ENCODE data around the gene TTF2.

Gene TTF2

DNA sequence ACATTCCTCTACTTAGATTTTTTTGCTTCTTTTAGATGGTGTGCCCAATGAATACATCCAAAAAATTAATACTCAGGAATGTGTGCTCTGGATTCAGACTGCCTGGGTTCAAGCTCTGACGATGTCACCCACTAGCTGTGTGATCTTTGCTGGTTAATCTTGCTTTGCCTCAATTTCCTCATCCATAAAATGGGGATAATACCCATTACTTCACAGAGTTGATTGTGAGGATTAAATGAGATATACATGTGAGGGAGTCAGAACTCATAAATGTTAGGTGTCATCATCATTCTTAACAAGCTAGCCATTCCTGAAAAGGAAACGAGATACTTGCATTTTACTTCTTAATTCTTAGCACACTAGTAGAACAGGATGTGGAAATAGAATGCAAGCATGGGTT, 12.9 kb upstream of the TTF2 start:
- no peak for DNase-seq

DNA sequence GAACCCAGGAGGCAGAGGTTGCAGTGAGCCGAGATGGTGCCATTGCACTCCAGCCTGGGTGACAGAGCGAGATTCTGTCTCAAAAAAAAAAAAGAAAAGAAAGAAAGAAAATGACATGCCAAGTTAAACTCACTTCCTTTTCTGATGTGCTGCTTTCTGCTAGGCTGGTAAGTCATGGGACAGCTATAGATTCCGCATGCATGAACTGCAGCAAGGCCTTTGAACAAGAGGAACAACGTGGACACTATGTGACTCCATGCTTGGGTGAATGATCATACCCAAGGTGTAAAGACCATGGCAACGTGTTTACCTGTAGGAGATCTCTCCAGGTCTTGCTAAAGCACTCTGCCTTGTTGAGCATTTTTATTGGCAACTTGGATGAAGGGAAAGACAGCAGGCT, 10.3 kb upstream of the TTF2 start:
- no peak for DNase-seq

DNA sequence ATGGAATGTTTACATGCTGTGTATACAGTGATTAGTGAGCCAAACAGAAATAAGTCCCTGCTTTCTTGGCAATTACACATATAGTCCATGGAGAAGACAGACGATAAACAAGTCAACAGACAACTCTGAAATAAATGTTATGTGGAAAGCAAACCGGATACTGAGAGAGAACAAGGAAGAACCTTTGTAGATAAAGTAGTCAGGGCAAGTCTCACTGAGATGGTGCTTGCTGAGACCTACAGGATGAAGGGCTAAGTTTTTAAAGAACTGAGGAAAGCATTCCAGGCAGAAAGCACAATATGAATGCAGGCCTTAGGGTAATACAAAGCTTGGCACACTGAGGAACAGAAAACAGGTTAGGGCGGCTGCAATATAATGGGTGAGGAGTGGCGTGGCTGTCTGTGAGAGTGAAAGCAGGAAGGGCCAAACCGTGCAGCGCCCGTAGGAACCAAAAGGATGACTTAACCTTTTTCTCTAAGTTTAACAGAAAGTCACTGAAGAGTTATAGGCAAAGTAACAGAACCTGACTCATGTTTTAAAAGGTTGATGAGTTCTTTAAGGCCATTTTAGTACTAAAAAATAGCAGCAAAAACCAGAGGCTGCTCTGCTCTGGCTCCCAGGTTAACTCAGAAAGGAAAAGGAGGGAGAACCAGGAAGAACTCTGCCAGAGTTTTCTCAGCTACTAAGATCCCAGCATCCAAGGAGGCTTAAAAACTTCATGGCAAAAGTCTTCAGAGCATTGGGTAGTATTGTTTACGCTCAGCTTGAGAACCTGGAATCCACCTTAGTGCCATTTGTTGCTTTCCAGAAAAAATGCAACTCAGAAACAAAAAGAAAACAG, 8.7 kb upstream of the TTF2 start:
- no peak for DNase-seq

- DNase-seq = no peak
Observed at GRCh38 chr1:117054068-117054467, 6.1 kb upstream of the TTF2 start.

GRCh38 chr1:117058810-117059209, 1.3 kb upstream of the TTF2 start:
- peak; percentile 24 for DNase-seq

- peak; percentile 81 for DNase-seq
Observed at GRCh38 chr1:117059334-117059677, 820 bp upstream of the TTF2 start.

GRCh38 chr1:117060441-117061317, 553 bp downstream of the TTF2 start:
- DNase-seq = no peak

DNA sequence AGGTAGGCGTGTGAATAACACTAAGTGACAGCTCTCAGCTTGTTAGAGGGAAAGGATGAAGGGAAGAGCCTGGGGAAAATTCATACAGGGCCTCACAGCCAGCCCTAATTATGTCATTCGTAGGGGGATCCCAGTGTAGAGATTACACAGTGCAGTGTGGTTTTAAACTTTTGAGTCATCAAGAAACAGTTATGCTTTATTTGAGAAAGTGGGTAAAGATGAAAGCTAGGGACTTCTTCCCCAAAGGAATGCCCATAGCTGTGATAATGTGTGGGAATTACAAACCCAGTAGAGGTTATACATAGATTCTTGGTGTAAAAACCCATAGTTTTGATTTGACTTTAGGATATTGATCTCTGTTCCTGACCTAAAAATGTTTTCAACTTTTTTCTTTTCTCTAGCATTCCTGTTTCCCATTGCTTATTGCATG, 1.9 kb downstream of the TTF2 start:
- no peak for DNase-seq

GRCh38 chr1:117066367-117066766, 6.2 kb downstream of the TTF2 start:
- DNase-seq = no peak

DNA sequence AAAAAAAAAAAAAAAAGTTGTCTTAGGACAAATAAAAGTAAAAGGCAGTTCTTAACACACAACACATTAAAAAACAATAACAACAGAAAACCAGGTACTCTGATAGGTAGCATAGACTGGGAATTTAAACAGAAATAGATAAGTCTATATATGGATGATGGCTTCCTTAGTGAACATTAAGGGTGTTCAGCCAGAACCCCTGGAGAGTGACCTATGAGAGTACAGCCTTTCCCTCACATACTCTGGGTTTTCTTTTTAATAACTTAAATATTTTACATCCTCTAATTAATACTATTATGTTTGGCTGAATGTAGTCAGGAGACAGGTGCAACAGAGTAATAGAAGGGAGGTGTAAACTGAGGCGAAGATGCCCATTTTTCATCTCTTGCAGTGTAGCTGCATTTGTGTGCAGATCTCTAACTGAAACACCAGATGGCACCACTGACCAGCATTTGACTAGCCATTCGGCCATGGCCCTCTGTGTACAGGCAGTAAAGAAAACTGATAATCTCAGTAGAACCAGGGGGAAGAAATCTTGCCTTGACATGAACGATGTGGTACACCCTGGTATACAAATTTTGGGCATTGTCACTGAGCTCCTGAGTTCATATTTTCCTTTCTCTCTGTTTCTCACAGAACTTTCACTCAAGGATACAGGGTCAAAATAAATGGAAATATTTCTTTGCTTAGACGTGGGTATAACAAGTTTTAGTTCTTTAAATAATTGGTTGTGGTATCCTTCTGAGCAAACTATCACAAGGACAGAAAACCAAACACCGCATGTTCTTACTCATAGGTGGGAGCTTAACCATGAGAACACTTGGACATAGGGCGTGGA, 7.6 kb downstream of the TTF2 start:
- DNase-seq = peak; percentile 29

DNA sequence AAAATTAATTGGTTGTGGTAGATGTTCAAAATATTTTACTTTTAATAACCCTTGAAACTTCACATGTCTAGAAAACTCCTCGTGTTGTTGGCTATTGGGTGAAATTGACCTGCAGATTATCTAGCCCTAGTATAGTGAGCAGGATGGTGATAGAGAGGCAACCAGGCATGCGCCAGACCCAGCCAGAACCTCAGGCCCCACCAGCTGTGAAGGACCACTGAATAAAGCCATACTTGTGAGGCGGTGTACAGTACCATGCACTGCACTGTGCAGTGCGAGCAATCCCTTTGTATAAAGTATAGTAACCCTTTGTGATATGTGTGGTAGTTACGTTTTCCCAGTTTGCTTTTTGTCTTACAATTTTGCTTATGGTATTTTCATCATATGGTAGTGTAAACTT, 8.5 kb downstream of the TTF2 start:
- no peak for DNase-seq

- DNase-seq = no peak
Observed at GRCh38 chr1:117069220-117069844, 9.2 kb downstream of the TTF2 start.

- no peak for DNase-seq
Observed at GRCh38 chr1:117070124-117070523, 10.0 kb downstream of the TTF2 start.

DNA sequence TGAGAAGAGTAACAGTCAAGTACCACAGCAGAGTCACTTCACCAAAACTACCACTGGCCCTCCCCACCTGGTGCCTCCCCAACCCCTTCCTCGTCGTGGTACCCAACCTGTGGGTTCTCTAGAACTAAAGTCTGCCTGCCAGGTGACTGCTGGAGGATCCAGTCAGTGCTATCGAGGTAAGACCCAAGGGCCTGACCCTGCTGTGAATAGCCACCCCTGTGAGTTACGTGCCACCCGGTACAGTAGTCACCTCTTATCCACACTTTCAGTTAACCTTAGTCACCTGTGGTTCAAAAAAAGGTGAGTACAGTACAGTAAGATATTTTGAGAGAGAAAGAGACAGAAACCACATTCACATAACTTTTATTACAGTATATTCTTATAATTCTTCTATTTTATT, 16.5 kb downstream of the TTF2 start:
- DNase-seq = no peak

- DNase-seq = no peak
Observed at GRCh38 chr1:117077267-117077666, 17.1 kb downstream of the TTF2 start.

GRCh38 chr1:117079737-117080136, 19.6 kb downstream of the TTF2 start:
- DNase-seq = no peak

DNA sequence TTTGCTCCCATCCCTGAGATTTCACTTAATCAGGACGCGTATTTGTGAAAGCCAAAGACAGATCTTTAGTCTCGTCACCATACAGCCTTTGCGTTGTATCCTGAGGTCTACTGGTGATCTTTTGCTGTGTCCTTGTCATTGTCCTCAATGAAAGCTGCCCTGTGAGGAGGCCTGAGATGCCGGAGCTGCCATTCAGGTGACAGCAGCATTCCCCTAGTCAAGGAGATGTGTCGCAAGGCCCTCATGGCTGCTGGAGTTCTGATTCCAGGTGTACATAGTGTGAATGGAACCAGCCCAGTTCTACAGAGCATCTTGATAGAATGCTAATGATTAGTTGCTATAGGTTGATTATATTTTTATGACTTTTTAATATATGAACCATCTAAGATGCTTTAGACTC, 24.1 kb downstream of the TTF2 start:
- DNase-seq = no peak

DNA sequence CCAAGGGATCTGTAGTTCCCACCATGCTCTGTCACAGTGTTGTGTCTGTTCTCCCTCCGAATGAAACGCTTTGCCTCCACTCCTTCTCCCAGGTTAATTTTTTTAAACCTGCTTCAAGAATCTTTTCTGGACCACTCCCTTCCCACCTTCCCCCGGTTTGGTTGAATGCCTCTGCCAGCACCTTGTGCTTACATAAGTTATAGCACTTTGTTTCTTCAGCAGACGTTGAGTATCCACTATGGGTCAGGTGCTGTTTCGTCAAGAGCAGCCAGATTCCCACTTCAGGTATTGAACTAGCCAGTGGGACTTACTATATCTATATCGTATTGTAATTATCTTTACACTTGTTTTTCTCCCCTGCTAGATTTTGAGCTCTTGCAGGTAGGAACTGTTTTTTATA, 27.6 kb downstream of the TTF2 start:
- no peak for DNase-seq

DNA sequence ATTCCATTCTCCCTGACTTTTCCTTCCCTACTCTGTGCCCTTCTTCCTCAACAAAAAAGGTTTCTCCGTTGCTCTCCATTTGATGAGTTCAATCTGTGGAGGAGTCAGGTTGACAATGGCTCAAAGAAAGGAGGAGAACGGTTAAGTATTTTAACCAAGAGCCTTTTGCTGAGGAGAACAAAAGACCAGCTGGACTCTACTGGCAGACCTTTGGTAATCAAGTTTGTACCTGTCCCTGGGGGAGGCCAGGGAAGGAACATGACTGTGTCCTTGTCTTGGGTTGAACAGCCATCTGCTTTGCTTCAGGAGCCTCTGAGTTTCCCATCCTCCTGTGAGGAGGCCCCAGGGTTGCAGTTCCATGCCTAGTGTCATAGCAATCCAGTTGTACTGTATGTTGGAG, 29.9 kb downstream of the TTF2 start:
- no peak for DNase-seq

DNA sequence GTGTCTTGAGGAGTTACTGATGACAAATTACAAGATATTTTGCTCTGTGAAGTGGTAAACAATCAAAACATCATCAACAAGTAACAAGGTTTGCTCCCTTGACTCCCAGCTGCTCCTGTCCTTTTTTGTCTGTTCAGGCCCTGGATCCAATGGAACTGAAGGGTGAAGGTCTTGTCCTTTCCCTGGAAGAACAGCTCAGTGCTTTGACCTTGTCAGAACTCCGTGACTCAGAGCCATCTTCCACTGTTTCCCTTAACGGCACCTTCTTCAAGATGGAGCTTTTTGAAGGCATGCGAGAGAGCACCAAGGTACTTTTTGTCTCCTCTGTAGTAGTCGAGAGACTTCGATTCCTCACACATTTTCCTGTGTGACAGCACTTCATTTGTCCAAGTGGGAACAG, 32.5 kb downstream of the TTF2 start:
- no peak for DNase-seq

- DNase-seq = peak; percentile 31
Observed at GRCh38 chr1:117093091-117093534, 33.0 kb downstream of the TTF2 start.

GRCh38 chr1:117093870-117094621, 33.9 kb downstream of the TTF2 start:
- peak; percentile 82 for DNase-seq
